Stomach smooth muscle (tissue), 2 donors: ENCODE data around the gene AAGAB.
"Not testable (repeated sequence)": the region's sequence is repeated elsewhere in the genome, so short reads cannot be mapped to it uniquely, and the experiment has no call there.

Source experiments
- H3K27ac ChIP-seq: one replicate; pipeline ENCODE4 v1.7.0; 2013; ENCODE audit warnings: mild to moderate bottlenecking, low read length, inconsistent platforms
- H3K27me3 ChIP-seq, 2 donors: one replicate each; pipeline ENCODE4 v1.7.0; 2013; ENCODE audit warnings: low read length in 2 of 2; ENCODE audit not compliant: insufficient read depth in 2 of 2, control insufficient read depth in 1 of 2
- H3K36me3 ChIP-seq, 2 donors: one replicate each; pipeline ENCODE4 v1.7.0; 2013; ENCODE audit warnings: low read length in 2 of 2; ENCODE audit not compliant: control insufficient read depth in 2 of 2, insufficient read depth in 2 of 2
- H3K4me1 ChIP-seq: one replicate; pipeline ENCODE4 v1.7.0; 2013; ENCODE audit warnings: low read length; ENCODE audit not compliant: control insufficient read depth, insufficient read depth
- H3K4me3 ChIP-seq, 2 donors: one replicate each; pipeline ENCODE4 v1.7.0; 2013; ENCODE audit warnings: low read length in 2 of 2
- H3K9ac ChIP-seq, 2 donors: one replicate each; pipeline ENCODE4 v1.7.0; 2013; ENCODE audit warnings: low read length in 2 of 2, mild to moderate bottlenecking in 1 of 2
- H3K9me3 ChIP-seq, 2 donors: one replicate each; pipeline ENCODE4 v1.7.0; 2013; ENCODE audit warnings: low read length in 2 of 2; ENCODE audit not compliant: control insufficient read depth in 2 of 2
- donor health status: healthy.
- donor health status: Pancreatic carcinoma.

The AAGAB gene

GRCh38 chr15:67254238-67255175, at the start of gene AAGAB, which contains the start of gene IQCH:
Gene AAGAB (minus strand): TSS chr15:67254661. CDS start chr15:67254631, 30 bp downstream.
Gene IQCH (plus strand): TSS chr15:67254786. CDS start chr15:67254897, 111 bp downstream.
- H3K27ac ChIP-seq = peak within 1 kb of the TSS; percentile 82
- H3K36me3 ChIP-seq = no peaks in the 10 kb centered on the region
- peak within 1 kb of the TSS; percentile 75 to 97 for H3K4me3 ChIP-seq
- H3K27me3 ChIP-seq = no peaks in the 10 kb centered on the region
- no peaks in the 10 kb centered on the region for H3K9me3 ChIP-seq
- H3K4me1 ChIP-seq = peaks cover 9% of the 10 kb centered on the region
- H3K9ac ChIP-seq = peak within 1 kb of the TSS; percentile 96 to 98

DNA sequence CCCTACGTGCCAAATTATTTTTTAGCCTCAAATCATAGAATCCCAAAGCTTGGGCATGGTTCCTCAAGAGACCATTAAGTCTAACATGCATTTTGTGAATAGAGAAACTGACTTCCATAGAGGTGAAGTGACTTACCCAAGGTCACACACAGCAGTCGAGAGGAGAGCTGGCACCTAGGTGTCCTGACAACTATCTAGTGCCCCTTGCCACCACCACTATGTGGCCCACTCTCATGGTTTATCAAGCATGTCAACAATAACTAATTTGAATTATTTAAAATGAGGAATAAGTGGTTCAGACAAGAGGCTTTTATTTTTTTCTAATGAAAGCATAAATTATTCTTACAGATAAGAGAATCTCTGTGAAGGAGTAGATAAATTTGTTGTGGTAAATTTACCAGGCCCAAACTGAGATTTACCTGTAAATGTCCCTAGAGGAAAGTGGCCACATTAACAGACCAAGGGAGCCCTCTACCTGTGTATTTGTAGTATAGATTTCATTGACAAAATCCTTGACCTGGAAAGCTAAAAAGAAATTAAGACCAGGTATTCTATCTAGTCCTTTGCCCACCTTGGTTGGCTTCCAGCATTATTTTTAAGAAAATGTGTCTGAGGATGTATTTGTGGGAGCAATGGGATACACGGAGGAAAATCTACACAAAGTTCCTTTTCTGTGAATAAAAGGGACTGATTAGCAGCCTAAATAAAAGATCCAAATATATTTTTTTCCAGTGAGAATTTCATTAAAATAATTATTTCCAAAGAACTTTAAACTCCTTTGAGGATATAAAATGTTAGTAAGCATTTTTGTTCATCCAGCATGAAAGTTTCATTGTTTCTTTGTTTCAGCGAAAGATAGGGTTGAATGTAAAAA, 49.3 kb upstream of the AAGAB start:
- H3K4me1 ChIP-seq = no peaks in the 10 kb centered on the region
- H3K27me3 ChIP-seq = no peaks in the 10 kb centered on the region
- H3K4me3 ChIP-seq = no peak overlapping the region
- H3K27ac ChIP-seq = no peak overlapping the region
- H3K9me3 ChIP-seq = no peaks in the 10 kb centered on the region
- no peak overlapping the region for H3K9ac ChIP-seq
- H3K36me3 ChIP-seq = no peaks in the 10 kb centered on the region

DNA sequence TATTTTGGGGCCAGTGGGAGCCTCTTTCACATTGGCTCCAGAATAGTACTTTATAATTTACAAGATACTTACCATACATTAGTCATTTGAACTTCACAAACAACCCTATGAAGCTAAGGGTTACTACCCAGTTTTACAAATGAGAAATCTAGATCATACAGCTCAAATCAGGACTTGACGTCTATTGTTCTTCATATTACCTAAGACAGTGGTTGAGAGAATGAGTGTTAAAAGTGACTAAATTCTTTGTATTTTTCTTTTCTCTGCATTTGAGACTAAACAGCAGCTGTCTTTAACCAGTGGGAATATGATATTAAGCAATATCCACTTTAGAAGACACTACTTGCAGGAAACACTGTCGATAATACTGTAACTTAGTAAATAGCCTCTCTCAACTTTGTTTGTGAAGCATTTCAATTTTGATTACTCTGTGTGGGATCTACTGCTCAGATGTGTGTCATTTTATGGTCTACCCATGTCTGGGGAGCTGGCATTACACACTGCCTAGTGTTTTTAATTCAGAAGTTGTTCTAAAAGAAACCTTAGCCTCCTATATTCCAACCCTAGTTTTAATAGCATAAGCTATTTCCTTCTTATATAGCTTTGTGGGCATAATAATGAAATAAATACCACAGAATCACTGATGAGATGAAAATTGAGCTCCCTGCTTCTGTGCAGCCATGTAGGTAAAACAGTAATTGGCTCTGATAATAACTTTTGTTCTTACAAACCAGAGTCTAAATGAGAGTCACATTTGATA, 46.0 kb upstream of the AAGAB start:
- H3K27ac ChIP-seq = no peak overlapping the region
- H3K4me3 ChIP-seq = no peak overlapping the region
- H3K4me1 ChIP-seq = no peaks in the 10 kb centered on the region
- no peaks in the 10 kb centered on the region for H3K36me3 ChIP-seq
- H3K27me3 ChIP-seq = no peaks in the 10 kb centered on the region
- H3K9ac ChIP-seq = no peak overlapping the region
- no peaks in the 10 kb centered on the region for H3K9me3 ChIP-seq

DNA sequence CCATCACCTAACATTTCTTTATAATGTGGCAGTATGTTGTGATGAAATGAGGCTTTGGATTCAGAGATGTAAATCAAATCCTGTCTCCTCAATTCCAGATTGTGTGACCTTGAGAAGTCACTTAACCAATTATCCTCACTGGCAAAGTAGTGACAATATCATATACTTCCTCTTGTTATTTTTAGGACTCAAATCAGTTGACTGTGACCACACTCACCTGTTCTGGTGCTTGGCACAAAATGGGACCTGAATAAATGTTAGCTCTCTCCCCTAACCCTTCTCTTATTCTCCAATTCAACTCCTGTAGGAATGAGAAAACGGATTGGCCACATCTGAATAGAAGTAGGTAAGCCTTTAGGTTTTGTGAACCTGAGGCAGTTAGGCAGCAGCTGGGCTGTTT, 42.2 kb upstream of the AAGAB start:
- Histone ChIP-seq H3K27me3 (no peaks in the 10 kb centered on the region), H3K9me3 (no peaks in the 10 kb centered on the region), H3K4me1 (no peaks in the 10 kb centered on the region), H3K36me3 (no peaks in the 10 kb centered on the region), H3K27ac (no peak overlapping the region), H3K4me3 (no peak overlapping the region), H3K9ac (no peak overlapping the region)

DNA sequence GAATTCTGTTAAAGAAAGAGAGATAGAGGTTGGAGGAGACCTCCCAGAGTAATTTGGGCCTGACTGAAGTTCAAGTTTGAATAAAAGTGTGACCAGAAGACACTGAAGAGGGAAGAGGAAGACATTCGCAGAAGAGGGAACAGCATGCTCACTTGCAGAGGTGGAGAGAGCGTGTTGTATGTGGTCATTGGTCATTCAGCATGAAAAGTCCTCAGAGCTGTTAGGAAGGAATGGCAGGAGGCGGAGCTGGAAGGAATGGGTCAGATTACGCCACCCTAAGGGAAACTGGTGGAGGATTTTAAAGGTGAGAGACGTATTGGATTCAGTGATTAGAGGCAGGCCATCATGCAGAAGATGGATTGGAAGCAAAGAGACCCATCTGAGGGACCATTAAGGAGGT, 41.7 kb upstream of the AAGAB start:
- H3K9me3 ChIP-seq = no peaks in the 10 kb centered on the region
- H3K4me1 ChIP-seq = no peaks in the 10 kb centered on the region
- H3K9ac ChIP-seq = no peak overlapping the region
- H3K27ac ChIP-seq = no peak overlapping the region
- no peaks in the 10 kb centered on the region for H3K36me3 ChIP-seq
- H3K4me3 ChIP-seq = no peak overlapping the region
- H3K27me3 ChIP-seq = no peaks in the 10 kb centered on the region

- Histone ChIP-seq H3K27me3 (no peaks in the 10 kb centered on the region), H3K9ac (no peak overlapping the region), H3K36me3 (no peaks in the 10 kb centered on the region), H3K9me3 (no peaks in the 10 kb centered on the region), H3K4me1 (no peaks in the 10 kb centered on the region), H3K4me3 (no peak overlapping the region), H3K27ac (no peak overlapping the region)
Measured at GRCh38 chr15:67290319-67290718, 35.9 kb upstream of the AAGAB start.

GRCh38 chr15:67286400-67286799, 31.9 kb upstream of the AAGAB start:
- not testable (repeated sequence) for H3K9me3 ChIP-seq, H3K27ac ChIP-seq, H3K36me3 ChIP-seq, H3K9ac ChIP-seq, H3K27me3 ChIP-seq, H3K4me3 ChIP-seq, H3K4me1 ChIP-seq

DNA sequence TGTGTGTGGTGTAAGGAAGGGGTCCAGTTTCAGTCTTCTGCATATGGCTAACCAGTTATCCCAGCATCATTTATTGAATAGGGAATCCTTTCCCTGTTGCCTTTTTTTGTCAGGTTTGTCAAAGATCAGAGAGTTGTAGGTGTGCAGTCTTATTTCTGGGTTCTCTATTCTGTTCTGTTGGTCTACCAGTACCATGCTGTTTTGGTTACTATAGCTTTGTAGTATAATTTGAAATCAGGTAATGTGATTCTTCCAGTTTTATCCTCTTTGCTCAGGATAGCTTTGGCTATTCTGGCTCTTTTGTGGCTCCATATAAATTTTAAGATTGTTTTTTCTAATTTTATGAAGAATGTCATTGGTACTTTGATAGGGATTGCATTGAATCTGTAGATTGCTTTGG, 31.2 kb upstream of the AAGAB start:
- not testable (repeated sequence) for H3K9ac ChIP-seq, H3K4me1 ChIP-seq, H3K27me3 ChIP-seq, H3K4me3 ChIP-seq, H3K36me3 ChIP-seq, H3K27ac ChIP-seq, H3K9me3 ChIP-seq

GRCh38 chr15:67281714-67282113, 27.3 kb upstream of the AAGAB start:
- Histone ChIP-seq H3K36me3 (no peaks in the 10 kb centered on the region), H3K27ac (no peak overlapping the region), H3K9ac (no peak overlapping the region), H3K27me3 (no peaks in the 10 kb centered on the region), H3K4me3 (no peak overlapping the region), H3K9me3 (no peaks in the 10 kb centered on the region), H3K4me1 (no peaks in the 10 kb centered on the region)

DNA sequence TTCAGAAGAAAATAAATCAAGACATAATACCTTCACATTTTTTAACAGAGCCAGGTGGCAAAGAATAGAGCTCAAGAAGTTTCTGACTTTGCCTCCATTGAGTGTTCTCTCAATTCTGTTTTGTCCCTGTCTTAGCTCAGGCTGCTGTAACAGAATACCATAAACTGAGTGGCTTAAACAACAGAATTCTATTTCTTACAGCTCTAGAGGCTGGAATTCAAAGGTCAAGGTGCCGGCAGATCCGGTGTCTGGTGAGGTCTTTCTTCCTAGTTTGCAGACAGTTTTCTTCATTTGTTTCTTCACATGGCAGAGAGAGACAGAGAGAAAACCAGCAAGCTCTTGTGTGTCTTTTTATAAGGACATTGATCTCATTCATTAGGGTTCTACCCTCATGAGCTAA, 25.8 kb upstream of the AAGAB start:
- H3K9ac ChIP-seq = no peak overlapping the region
- no peaks in the 10 kb centered on the region for H3K9me3 ChIP-seq
- no peak overlapping the region for H3K4me3 ChIP-seq
- H3K36me3 ChIP-seq = no peaks in the 10 kb centered on the region
- H3K27me3 ChIP-seq = no peaks in the 10 kb centered on the region
- no peak overlapping the region for H3K27ac ChIP-seq
- H3K4me1 ChIP-seq = no peaks in the 10 kb centered on the region
